Panc1 (cell line): ENCODE data around the gene NACA. TPM values are rescaled to one million over a fixed set of nuclear protein-coding genes. Genes with fewer than 3 reads are reported as not detected.
A peak's percentile ranks its signal among the peaks of the same experiment; 100 is the strongest.

ENCODE experiments used
- ATAC-seq: fragments of 200-7000 bp; cut with Tn5 transposase; 2 replicates; pipeline ENCODE4 v1.9.1; 2020; ENCODE audit warnings: mild to moderate bottlenecking, moderate library complexity
- Bru-seq: library from RNA; stranded (reverse); fragments of 400-500 nt; gene quantifications from one replicate; lab custom pipeline; 2021; lab: Mats Ljungman, UMichigan
- BruChase-seq, 2 experiments: library from RNA; stranded (reverse); fragments of 400-500 nt; gene quantifications; one replicate each; lab custom pipeline; 2021; lab: Mats Ljungman, UMichigan
- BruUV-seq: library from RNA; stranded (reverse); fragments of 400-500 nt; replicated peaks from 2 replicates; lab custom pipeline; 2021; lab: Mats Ljungman, UMichigan
- CTCF ChIA-PET: fragments of 300-600 bp; sonication (Branson Sonifier 250); formaldehyde crosslinking; loops from one replicate; lab custom pipeline; 2022; ENCODE audit warnings: antibody characterized with exemption; lab: Charles Lee
- POLR2A ChIA-PET: fragments of 300-600 bp; sonication (Branson Sonifier 250); formaldehyde crosslinking; loops from one replicate; lab custom pipeline; 2022; ENCODE audit warnings: antibody characterized with exemption; lab: Charles Lee
- DNase-seq: peaks from one replicate; pipeline ENCODE4 v3.0.0-alpha.2; 2010; ENCODE audit warnings: low read depth, low spot score
- H3K27ac ChIP-seq: 2 replicates; pipeline ENCODE4 v1.5.1; 2011; ENCODE audit warnings: mild to moderate bottlenecking, low read length, inconsistent platforms
- H3K27me3 ChIP-seq: fragments of 200-500 bp; sonication (Bioruptor generic); 2 replicates; pipeline ENCODE4 v1.6.0; 2014; ENCODE audit warnings: low read length, inconsistent platforms; ENCODE audit not compliant: control insufficient read depth, insufficient read depth
- H3K36me3 ChIP-seq: fragments of 200-500 bp; sonication (Bioruptor generic); 2 replicates; pipeline ENCODE4 v1.5.1; 2014; ENCODE audit warnings: inconsistent platforms, mild to moderate bottlenecking, low read length, moderate library complexity; ENCODE audit not compliant: control insufficient read depth, insufficient read depth
- H3K4me1 ChIP-seq: 2 replicates; pipeline ENCODE4 v1.5.1; 2011; ENCODE audit warnings: inconsistent platforms, mild to moderate bottlenecking, low read length, moderate library complexity; ENCODE audit not compliant: control insufficient read depth, insufficient read depth
- H3K4me3 ChIP-seq, 2 experiments: 2 replicates each; pipeline ENCODE4 v1.5.1; 2011 to 2012; ENCODE audit warnings: low read depth in 2 of 2, low read length in 2 of 2, mild to moderate bottlenecking in 2 of 2, inconsistent platforms in 1 of 2, moderate library complexity in 1 of 2
- H3K9me3 ChIP-seq: fragments of 200-500 bp; sonication (Bioruptor generic); 2 replicates; pipeline ENCODE4 v1.5.1; 2014; ENCODE audit warnings: low read depth, mild to moderate bottlenecking, inconsistent platforms, low read length, moderate library complexity; ENCODE audit not compliant: control insufficient read depth, insufficient read depth
- CTCF ChIP-seq: fragments of 450-650 bp; IDR thresholded peaks from 2 replicates; pipeline ENCODE4 v1.5.1; 2017; ENCODE audit warnings: mild to moderate bottlenecking
- POLR2AphosphoS5 ChIP-seq: IDR thresholded peaks from 2 replicates; pipeline ENCODE4 v1.6.1; 2012; ENCODE audit warnings: mild to moderate bottlenecking, low read depth, low read length, moderate library complexity
- SIN3A ChIP-seq: IDR thresholded peaks from 2 replicates; pipeline ENCODE4 v1.6.1; 2012; ENCODE audit warnings: low read depth, mild to moderate bottlenecking, low read length, moderate library complexity, borderline replicate concordance; ENCODE audit not compliant: insufficient read depth
- TCF7L2 ChIP-seq: IDR thresholded peaks from 2 replicates; pipeline ENCODE4 v1.6.1; 2011; ENCODE audit warnings: mild to moderate bottlenecking, low read depth, low read length, inconsistent platforms
- in situ Hi-C: cut with HindIII; loops from 2 replicates; pipeline ENCODE4 v1.10.0; 2016; ENCODE audit warnings: low sequenced_read_pairs, low pct_unique_long_range_greater_than_20kb
- intact Hi-C: fragments of 100-400 bp; cut with micrococcal nuclease; formaldehyde crosslinking; loops from one replicate; pipeline ENCODE4 v1.10.0; 2022; ENCODE audit not compliant: unreplicated experiment
- long read RNA-seq: library from polyadenylated mRNA; unstranded; transcript quantifications from one replicate; pipeline ENCODE4 v2.0.0, GENCODE V29; 2021; ENCODE audit not compliant: unreplicated experiment
- polyA plus RNA-seq: library from polyadenylated mRNA; unstranded; fragments of >200 nt; gene quantifications from one replicate; pipeline ENCODE4 v1.2.1, GENCODE V29; 2012; ENCODE audit warnings: missing spikeins; ENCODE audit not compliant: insufficient read length
- total RNA-seq: library from RNA; stranded (reverse); gene quantifications from one replicate; pipeline ENCODE4 v1.2.1, GENCODE V29; 2021; ENCODE audit not compliant: unreplicated experiment
- TF ChIP-seq, protein P1 (sequence below), 2 experiments: IDR thresholded peaks; 2 replicates each; pipeline ENCODE4 v1.6.1; 2011 to 2012; ENCODE audit warnings: low read depth in 2 of 2, control low read depth in 1 of 2, low read length in 1 of 2, mild to moderate bottlenecking in 1 of 2, moderate library complexity in 1 of 2; ENCODE audit not compliant: insufficient read depth in 1 of 2

The NACA gene
- total RNA-seq, result 716 TPM
- 1,029 TPM for polyA plus RNA-seq
- Bru-seq, nascent RNA, result percentile 97 among the genes with signal in this experiment
- BruChase-seq, experiment 1, labeled RNA remaining after a 2-hour chase, result percentile 94 among the genes with signal in this experiment
- BruChase-seq, experiment 2, labeled RNA remaining after a 6-hour chase, result percentile 97 among the genes with signal in this experiment
- long read RNA-seq, transcript NACA-201 (8 exons, 2,690 nt), result major isoform, 394 of 472 reads
- long read RNA-seq, transcript NACA-204 (8 exons, 802 nt), result minor isoform, 14 of 472 reads
- long read RNA-seq, transcript NACA-202 (8 exons, 1,059 nt), result minor isoform, 26 of 472 reads
- long read RNA-seq, partial matches to known transcripts, result 29 of 472 reads
- long read RNA-seq, other reads (novel, unspliced or antisense), result 8 of 472 reads

- no peak for TF ChIP-seq CTCF
- TF ChIP-seq SIN3A, result no peak; the same call in 1 of the 2 replicates
- TF ChIP-seq, protein P1, sequence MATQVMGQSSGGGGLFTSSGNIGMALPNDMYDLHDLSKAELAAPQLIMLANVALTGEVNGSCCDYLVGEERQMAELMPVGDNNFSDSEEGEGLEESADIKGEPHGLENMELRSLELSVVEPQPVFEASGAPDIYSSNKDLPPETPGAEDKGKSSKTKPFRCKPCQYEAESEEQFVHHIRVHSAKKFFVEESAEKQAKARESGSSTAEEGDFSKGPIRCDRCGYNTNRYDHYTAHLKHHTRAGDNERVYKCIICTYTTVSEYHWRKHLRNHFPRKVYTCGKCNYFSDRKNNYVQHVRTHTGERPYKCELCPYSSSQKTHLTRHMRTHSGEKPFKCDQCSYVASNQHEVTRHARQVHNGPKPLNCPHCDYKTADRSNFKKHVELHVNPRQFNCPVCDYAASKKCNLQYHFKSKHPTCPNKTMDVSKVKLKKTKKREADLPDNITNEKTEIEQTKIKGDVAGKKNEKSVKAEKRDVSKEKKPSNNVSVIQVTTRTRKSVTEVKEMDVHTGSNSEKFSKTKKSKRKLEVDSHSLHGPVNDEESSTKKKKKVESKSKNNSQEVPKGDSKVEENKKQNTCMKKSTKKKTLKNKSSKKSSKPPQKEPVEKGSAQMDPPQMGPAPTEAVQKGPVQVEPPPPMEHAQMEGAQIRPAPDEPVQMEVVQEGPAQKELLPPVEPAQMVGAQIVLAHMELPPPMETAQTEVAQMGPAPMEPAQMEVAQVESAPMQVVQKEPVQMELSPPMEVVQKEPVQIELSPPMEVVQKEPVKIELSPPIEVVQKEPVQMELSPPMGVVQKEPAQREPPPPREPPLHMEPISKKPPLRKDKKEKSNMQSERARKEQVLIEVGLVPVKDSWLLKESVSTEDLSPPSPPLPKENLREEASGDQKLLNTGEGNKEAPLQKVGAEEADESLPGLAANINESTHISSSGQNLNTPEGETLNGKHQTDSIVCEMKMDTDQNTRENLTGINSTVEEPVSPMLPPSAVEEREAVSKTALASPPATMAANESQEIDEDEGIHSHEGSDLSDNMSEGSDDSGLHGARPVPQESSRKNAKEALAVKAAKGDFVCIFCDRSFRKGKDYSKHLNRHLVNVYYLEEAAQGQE (IDR thresholded peaks at IDR 0.05; ENCODE audit: insufficient read depth in 1 of 2, low read depth in 2 of 2, low read length in 1 of 2), result no peak
- peak; percentile 57; the same call in 1 of the 2 replicates for TF ChIP-seq TCF7L2
- TF ChIP-seq POLR2AphosphoS5, result peak; percentile 98
- POLR2A ChIA-PET, result interaction anchor here (0.5 to 0.9 kb wide), 3 partner anchors 9 to 588 kb away, joined by 3 to 20 read pairs (median 5); no protein-coding TSS in a partner anchor
- ATAC-seq (peak; percentile 96), DNase-seq (peak; percentile 91)
- intact Hi-C loops (loop anchor here (2.0 kb wide), 1 partner anchor 36 kb away; the partner anchor contains the start of gene PTGES3), in situ Hi-C loops (no loop called here)
- H3K4me3 ChIP-seq, result peak within 1 kb of the TSS; percentile 93 to 100
- BruUV-seq, result no TSS peak
- no peaks in the 10 kb centered on the region for H3K9me3 ChIP-seq
- peak within 1 kb of the TSS; percentile 100 for H3K27ac ChIP-seq
- H3K36me3 ChIP-seq, result peaks cover 23% of the 10 kb centered on the region
- H3K27me3 ChIP-seq, result no peaks in the 10 kb centered on the region
- CTCF ChIA-PET, result no interaction called here
- H3K4me1 ChIP-seq, result peaks cover 35% of the 10 kb centered on the region
Observed at GRCh38 chr12:56724972-56725722, at the start of gene NACA. NACA (minus strand) TSS chr12:56725299; CDS start chr12:56724521, 778 bp downstream.

GRCh38 chr12:56773113-56773512, 48.0 kb upstream of the NACA start:
- no peaks in the 10 kb centered on the region for H3K27me3 ChIP-seq
- no peaks in the 10 kb centered on the region for H3K9me3 ChIP-seq
- no peaks in the 10 kb centered on the region for H3K4me1 ChIP-seq
- no peak for ATAC-seq
- DNase-seq, result no peak
- no peak overlapping the region for H3K4me3 ChIP-seq
- H3K36me3 ChIP-seq, result no peaks in the 10 kb centered on the region
- no peak overlapping the region for H3K27ac ChIP-seq
- intact Hi-C loops (no loop called here), in situ Hi-C loops (no loop called here)
- POLR2A ChIA-PET, result no interaction called here
- TF ChIP-seq SIN3A, result no peak
- TF ChIP-seq, protein P1 (IDR thresholded peaks at IDR 0.05; ENCODE audit: insufficient read depth in 1 of 2, low read depth in 2 of 2, low read length in 1 of 2), result no peak
- TF ChIP-seq CTCF, result no peak
- TF ChIP-seq TCF7L2, result no peak
- no peak for TF ChIP-seq POLR2AphosphoS5
- no TSS peak for BruUV-seq
- CTCF ChIA-PET, result no interaction called here
